B cell (primary cell): ENCODE results near the gene GNL3. TPM values are rescaled to one million over a fixed set of nuclear protein-coding genes. Genes with fewer than 3 reads are reported as not detected.

Experiments
- ATAC-seq: fragments of 200-7000 bp; cut with Tn5 transposase; one replicate; pipeline ENCODE4 v1.10.0; 2021; ENCODE audit warnings: low read depth, mild to moderate bottlenecking, moderate number of reproducible peaks, moderate library complexity
- CTCF ChIA-PET: fragments of 350-600 bp; sonication (Branson Sonifier 250); formaldehyde crosslinking; loops from one replicate; lab custom pipeline; 2021; ENCODE audit warnings: antibody characterized with exemption, inconsistent platforms; lab: Charles Lee
- POLR2A ChIA-PET: fragments of 350-600 bp; sonication (Branson Sonifier 250); formaldehyde crosslinking; loops from one replicate; lab custom pipeline; 2021; ENCODE audit warnings: antibody characterized with exemption; lab: Charles Lee
- DNase-seq: peaks from one replicate; pipeline ENCODE4 v3.0.0; 2013
- H2AFZ ChIP-seq: 2 replicates; pipeline ENCODE4 v1.6.1; 2012; ENCODE audit warnings: mild to moderate bottlenecking, low read depth, low read length; ENCODE audit not compliant: insufficient read depth, poor library complexity, severe bottlenecking
- H3K27ac ChIP-seq, 2 donors: 1 replicate in 1 of 2; 2 replicates in 1 of 2; pipeline ENCODE4 v1.5.1; 2012 to 2013; ENCODE audit warnings: low read length in 2 of 2, mild to moderate bottlenecking in 2 of 2, moderate library complexity in 1 of 2
- H3K27me3 ChIP-seq, 4 experiments: fragments of 200-600 bp in 1 of 4; sonication (generic) in 1 of 4; replicated peaks in 1 of 4; 1 replicate in 2 of 4; 2 replicates in 2 of 4; pipeline versions ENCODE4 v1.6.1 to v1.7.0; 2013 to 2016; ENCODE audit warnings: low read length in 3 of 4, mild to moderate bottlenecking in 2 of 4, mixed read lengths in 1 of 4, moderate library complexity in 1 of 4; ENCODE audit not compliant: insufficient read depth in 4 of 4, control insufficient read depth in 3 of 4; ENCODE audit errors: control extremely low read depth in 1 of 4
- H3K36me3 ChIP-seq, 2 experiments: replicated peaks in 1 of 2; 1 replicate in 1 of 2; 2 replicates in 1 of 2; pipeline versions ENCODE4 v1.6.1 to v1.7.1; 2013; ENCODE audit warnings: low read length in 1 of 2; ENCODE audit not compliant: insufficient read depth in 2 of 2, control insufficient read depth in 1 of 2; ENCODE audit errors: control extremely low read depth in 1 of 2, extremely low read depth in 1 of 2
- H3K4me1 ChIP-seq, 2 donors: fragments of 200-600 bp in 1 of 2; sonication (generic) in 1 of 2; 1 replicate in 1 of 2; 2 replicates in 1 of 2; pipeline versions ENCODE4 v1.5.1 to v1.6.1; 2013 to 2017; ENCODE audit warnings: low read length in 2 of 2; ENCODE audit not compliant: control insufficient read depth in 2 of 2, insufficient read depth in 2 of 2
- H3K4me2 ChIP-seq: replicated peaks from 2 replicates; pipeline ENCODE3; 2012; ENCODE audit warnings: mild to moderate bottlenecking, low read depth, low read length; ENCODE audit not compliant: poor library complexity, severe bottlenecking
- H3K4me3 ChIP-seq, 5 experiments: fragments of 200-600 bp in 1 of 5; sonication (generic) in 1 of 5; 1 replicate in 3 of 5; 2 replicates in 2 of 5; pipeline versions ENCODE4 v1.5.1 to v1.7.0; 2011 to 2016; ENCODE audit warnings: low read length in 4 of 5, mild to moderate bottlenecking in 4 of 5, low read depth in 2 of 5, control low read depth in 1 of 5, moderate library complexity in 1 of 5; ENCODE audit not compliant: insufficient read depth in 1 of 5; ENCODE audit errors: control extremely low read depth in 1 of 5, extremely low read depth in 1 of 5
- H3K79me2 ChIP-seq: fragments of 200-600 bp; sonication (generic); one replicate; pipeline ENCODE4 v1.6.0; 2016; ENCODE audit warnings: low read length; ENCODE audit not compliant: control insufficient read depth, insufficient read depth
- H3K9ac ChIP-seq: fragments of 200-600 bp; sonication (generic); 2 replicates; pipeline ENCODE4 v1.6.1; 2017; ENCODE audit warnings: mild to moderate bottlenecking, low read length, moderate library complexity
- H3K9me3 ChIP-seq, 3 donors: one replicate each; pipeline versions ENCODE4 v1.6.1 to v1.7.1; 2013; ENCODE audit warnings: low read length in 2 of 3; ENCODE audit not compliant: control insufficient read depth in 2 of 3, insufficient read depth in 1 of 3; ENCODE audit errors: control extremely low read depth in 1 of 3
- H4K20me1 ChIP-seq: 2 replicates; pipeline ENCODE4 v1.6.0; 2012; ENCODE audit warnings: mild to moderate bottlenecking, low read length; ENCODE audit not compliant: insufficient read depth, control insufficient read depth, poor library complexity, severe bottlenecking
- H3K27ac Mint-ChIP-seq: one replicate; pipeline ENCODE4 v1.8.0; 2021; ENCODE audit warnings: mixed read lengths
- H3K27me3 Mint-ChIP-seq: one replicate; pipeline ENCODE4 v1.8.0; 2021; ENCODE audit warnings: mixed read lengths
- H3K4me1 Mint-ChIP-seq: one replicate; pipeline ENCODE4 v1.8.0; 2021; ENCODE audit warnings: mixed read lengths
- H3K4me3 Mint-ChIP-seq: one replicate; pipeline ENCODE4 v1.8.0; 2021; ENCODE audit warnings: mixed read lengths
- H3K9me3 Mint-ChIP-seq: one replicate; pipeline ENCODE4 v1.8.0; 2022; ENCODE audit warnings: mixed read lengths; ENCODE audit not compliant: insufficient read depth
- EZH2 ChIP-seq: IDR thresholded peaks from 2 replicates; pipeline ENCODE4 v1.6.1; 2012; ENCODE audit warnings: borderline replicate concordance, low read depth, mild to moderate bottlenecking, moderate library complexity, low read length; ENCODE audit not compliant: insufficient read depth, poor library complexity, severe bottlenecking
- WGBS: methylation state at CpG from one replicate; pipeline ENCODE4 v1.1.5; 2013; ENCODE audit warnings: missing lambda C conversion rate; ENCODE audit not compliant: insufficient coverage; 5-methylcytosine and 5-hydroxymethylcytosine counted together
- intact Hi-C: fragments of 100-400 bp; cut with micrococcal nuclease; formaldehyde crosslinking; loops from one replicate; pipeline ENCODE4 v1.10.0; 2022
- polyA plus RNA-seq: library from polyadenylated mRNA; depleted of rRNA; stranded (reverse); fragments of >200 nt; gene quantifications from 2 replicates; pipeline ENCODE4 v1.2.3, GENCODE V29; 2012
- total RNA-seq, 2 donors: library from RNA; stranded (reverse); fragments of 120-200 nt in 1 of 2; gene quantifications; 1 replicate in 1 of 2; 2 replicates in 1 of 2; pipeline versions ENCODE4 v1.2.3 to v1.2.4, GENCODE V29; 2013 to 2022
- TF ChIP-seq, protein P1 (sequence below): fragments of 200-600 bp; IDR thresholded peaks from one replicate; pipeline ENCODE4 v1.8.0; 2022; ENCODE audit warnings: antibody characterized with exemption, mild to moderate bottlenecking

The GNL3 gene
- total and polyA plus RNA-seq, 2 donors (not counting 1 experiment from before 2014, with no cell fraction given), result 32.6 to 68.5 TPM

DNA sequence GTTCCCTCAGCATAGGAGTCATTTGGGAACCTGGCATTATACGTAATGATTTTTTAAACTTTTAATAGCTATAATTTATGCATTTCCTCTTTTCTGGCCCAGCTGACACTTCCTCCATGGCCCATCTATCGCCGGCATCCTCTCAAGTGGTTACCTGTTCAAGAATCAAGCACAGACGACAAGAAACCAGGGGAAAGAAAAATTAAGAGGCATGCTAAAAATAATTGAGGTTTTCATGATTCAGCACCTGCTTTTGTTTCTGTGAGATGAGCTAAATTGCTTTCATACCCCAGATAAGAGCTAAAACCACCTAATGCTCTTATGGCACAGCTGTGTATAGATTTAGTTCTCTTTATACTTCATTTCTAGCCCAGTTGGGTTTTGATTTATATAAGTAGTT lies 21.8 kb downstream of the GNL3 start:
- TF ChIP-seq EZH2, result no peak
- TF ChIP-seq, protein P1, sequence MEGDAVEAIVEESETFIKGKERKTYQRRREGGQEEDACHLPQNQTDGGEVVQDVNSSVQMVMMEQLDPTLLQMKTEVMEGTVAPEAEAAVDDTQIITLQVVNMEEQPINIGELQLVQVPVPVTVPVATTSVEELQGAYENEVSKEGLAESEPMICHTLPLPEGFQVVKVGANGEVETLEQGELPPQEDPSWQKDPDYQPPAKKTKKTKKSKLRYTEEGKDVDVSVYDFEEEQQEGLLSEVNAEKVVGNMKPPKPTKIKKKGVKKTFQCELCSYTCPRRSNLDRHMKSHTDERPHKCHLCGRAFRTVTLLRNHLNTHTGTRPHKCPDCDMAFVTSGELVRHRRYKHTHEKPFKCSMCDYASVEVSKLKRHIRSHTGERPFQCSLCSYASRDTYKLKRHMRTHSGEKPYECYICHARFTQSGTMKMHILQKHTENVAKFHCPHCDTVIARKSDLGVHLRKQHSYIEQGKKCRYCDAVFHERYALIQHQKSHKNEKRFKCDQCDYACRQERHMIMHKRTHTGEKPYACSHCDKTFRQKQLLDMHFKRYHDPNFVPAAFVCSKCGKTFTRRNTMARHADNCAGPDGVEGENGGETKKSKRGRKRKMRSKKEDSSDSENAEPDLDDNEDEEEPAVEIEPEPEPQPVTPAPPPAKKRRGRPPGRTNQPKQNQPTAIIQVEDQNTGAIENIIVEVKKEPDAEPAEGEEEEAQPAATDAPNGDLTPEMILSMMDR, result no peak
- ChIA-PET CTCF (interaction anchor here (1.0 kb wide), 1 partner anchor 12 kb away, joined by 5 read pairs; no protein-coding TSS in a partner anchor), POLR2A (no interaction called here)
- Histone ChIP-seq H3K9me3 (no peaks in the 10 kb centered on the region), H3K27me3 (no peaks in the 10 kb centered on the region), H3K36me3 (peaks cover 5 to 19% of the 10 kb centered on the region in 2 experiments), H4K20me1 (no peaks in the 10 kb centered on the region), H3K4me2 (peak overlapping the region; percentile 98), H3K27ac (peak overlapping the region; percentile 66 to 95), H3K4me3 (peak overlapping the region in 2 of 5 experiments; percentile 75 to 79), H3K9ac (peak overlapping the region; percentile 96), H3K4me1 (peaks cover 40 to 44% of the 10 kb centered on the region in 2 donors), H3K79me2 (peaks cover 51% of the 10 kb centered on the region), H2AFZ (peak overlapping the region; percentile 41)
- Mint-ChIP-seq H3K4me1 (peaks cover 46% of the 10 kb centered on the region), H3K9me3 (no peaks in the 10 kb centered on the region), H3K27ac (peak overlapping the region; percentile 73), H3K27me3 (no peaks in the 10 kb centered on the region), H3K4me3 (peak overlapping the region; percentile 65)
- peak; percentile 53 for DNase-seq
- intact Hi-C loops, result loop anchor here (2.0 to 10.0 kb wide), 4 partner anchors 63 to 733 kb away; partner anchors contain the start of genes ABHD14A, ABHD14B, DCP1A and NEK4
- ATAC-seq, result no peak
- no CpG with 5 or more reads among the region's 4 CpGs for WGBS

- Histone ChIP-seq H3K27ac (peak overlapping the region; percentile 35 to 72), H3K9ac (peak overlapping the region; percentile 16), H2AFZ (no peak overlapping the region), H3K36me3 (peaks cover 5 to 20% of the 10 kb centered on the region in 2 experiments), H3K4me3 (no peak overlapping the region), H3K27me3 (no peaks in the 10 kb centered on the region), H3K4me2 (peak overlapping the region; percentile 25), H3K9me3 (no peaks in the 10 kb centered on the region), H4K20me1 (no peaks in the 10 kb centered on the region), H3K4me1 (peaks cover 31% of the 10 kb centered on the region in 2 donors), H3K79me2 (peaks cover 24% of the 10 kb centered on the region)
- Mint-ChIP-seq H3K27ac (no peak overlapping the region), H3K9me3 (no peaks in the 10 kb centered on the region), H3K27me3 (no peaks in the 10 kb centered on the region), H3K4me1 (peaks cover 34% of the 10 kb centered on the region), H3K4me3 (no peak overlapping the region)
- TF ChIP-seq, protein P1, result no peak
- no peak for TF ChIP-seq EZH2
- POLR2A ChIA-PET, result no interaction called here
- CTCF ChIA-PET, result interaction anchor here (1.9 kb wide), 1 partner anchor 29 kb away, joined by 3 read pairs; no protein-coding TSS in a partner anchor
- 20% methylated on average over 1 of the region's 2 CpGs for WGBS
- intact Hi-C loops, result no loop called here
- ATAC-seq (no peak), DNase-seq (no peak)
These were observed 24.7 kb downstream of the GNL3 start for GRCh38 chr3:52710512-52710911.
